HCT116 (cell line): ENCODE results near the gene TTLL9. TPM values are rescaled to one million over a fixed set of nuclear protein-coding genes. Genes with fewer than 3 reads are reported as not detected.

ENCODE experiments used
- ATAC-seq: fragments of 200-7000 bp; cut with Tn5 transposase; 2 replicates; pipeline ENCODE4 v1.9.1; 2020; ENCODE audit warnings: mild to moderate bottlenecking, moderate library complexity
- BruUV-seq: library from RNA; stranded (reverse); fragments of 400-500 nt; replicated peaks from 2 replicates; lab custom pipeline; 2021; lab: Mats Ljungman, UMichigan
- CTCF ChIA-PET: fragments of 300-600 bp; sonication (Branson Sonifier 250); formaldehyde crosslinking; loops from one replicate; lab custom pipeline; 2021; ENCODE audit warnings: antibody characterized with exemption; lab: Charles Lee
- POLR2A ChIA-PET: fragments of 300-600, 350-600 bp; sonication (Branson Sonifier 250); formaldehyde crosslinking; loops from one replicate; lab custom pipeline; 2021; ENCODE audit warnings: antibody characterized with exemption; lab: Charles Lee
- RAD21 ChIA-PET, 2 experiments: fragments of 300-600 bp; sonication (Branson Sonifier 250); formaldehyde crosslinking; loops; one replicate each; lab custom pipeline; 2023; ENCODE audit warnings: low total read pairs in 2 of 2; ENCODE audit not compliant: uncharacterized antibody in 2 of 2, unreplicated experiment in 2 of 2, low non-redundant PET in 1 of 2; lab: Charles Lee
- DNase-seq: peaks from one replicate; pipeline ENCODE4 v3.0.0-alpha.2; 2010; ENCODE audit warnings: low read depth, low spot score
- H2AFZ ChIP-seq: fragments of 200-600 bp; shearing (Covaris generic), sonication (generic); 2 replicates; pipeline ENCODE4 v1.6.1; 2017; ENCODE audit warnings: low read depth, mixed run types, mixed read lengths, antibody characterized with exemption, low read length; ENCODE audit not compliant: poor library complexity, severe bottlenecking
- H3K27ac ChIP-seq: 2 replicates; pipeline ENCODE4 v1.5.1; 2012; ENCODE audit warnings: low read depth, low read length
- H3K27me3 ChIP-seq: fragments of 200-600 bp; sonication (generic); 2 replicates; pipeline ENCODE4 v1.6.1; 2016; ENCODE audit warnings: mixed run types, low read length, mixed read lengths; ENCODE audit not compliant: insufficient read depth
- H3K36me3 ChIP-seq, 2 experiments: fragments of 200-500 bp in 1 of 2; fragments of 200-600 bp in 1 of 2; sonication (Bioruptor generic) in 1 of 2; sonication (generic) in 1 of 2; 2 replicates each; pipeline versions ENCODE4 v1.5.1 to v1.6.1; 2014 to 2016; ENCODE audit warnings: low read length in 2 of 2, inconsistent platforms in 1 of 2, mixed read lengths in 1 of 2, mixed run types in 1 of 2; ENCODE audit not compliant: insufficient read depth in 2 of 2, control insufficient read depth in 1 of 2
- H3K4me1 ChIP-seq, 2 experiments: fragments of 200-600 bp in 1 of 2; sonication (generic) in 1 of 2; 2 replicates each; pipeline versions ENCODE4 v1.5.1 to v1.6.1; 2012 to 2017; ENCODE audit warnings: low read length in 2 of 2, inconsistent platforms in 1 of 2, mild to moderate bottlenecking in 1 of 2, mixed read lengths in 1 of 2, mixed run types in 1 of 2, moderate library complexity in 1 of 2; ENCODE audit not compliant: insufficient read depth in 2 of 2, control insufficient read depth in 1 of 2
- H3K4me2 ChIP-seq: fragments of 200-600 bp; sonication (generic); 2 replicates; pipeline ENCODE4 v1.6.1; 2017; ENCODE audit warnings: mixed run types, low read length, mixed read lengths
- H3K4me3 ChIP-seq, 2 experiments: fragments of 200-600 bp in 1 of 2; sonication (generic) in 1 of 2; replicated peaks in 1 of 2; 2 replicates each; pipeline ENCODE4 v1.5.1; 2011 to 2016; ENCODE audit warnings: low read length in 2 of 2, control low read depth in 1 of 2, low read depth in 1 of 2, mild to moderate bottlenecking in 1 of 2, mixed read lengths in 1 of 2, mixed run types in 1 of 2
- H3K79me2 ChIP-seq: fragments of 200-600 bp; sonication (generic); 2 replicates; pipeline ENCODE4 v1.6.1; 2017; ENCODE audit warnings: mild to moderate bottlenecking, mixed run types, low read length, moderate library complexity, mixed read lengths; ENCODE audit not compliant: insufficient read depth
- H3K9ac ChIP-seq: fragments of 200-600 bp; sonication (generic); 2 replicates; pipeline ENCODE4 v1.6.1; 2016; ENCODE audit warnings: low read length, mixed read lengths
- H3K9me2 ChIP-seq: fragments of 200-600 bp; sonication (generic), shearing (Covaris generic); 2 replicates; pipeline ENCODE4 v1.6.1; 2017; ENCODE audit warnings: mixed run types, mild to moderate bottlenecking, moderate library complexity; ENCODE audit not compliant: insufficient read depth
- H3K9me3 ChIP-seq, 2 experiments: fragments of 200-500 bp in 1 of 2; fragments of 200-600 bp in 1 of 2; sonication (Bioruptor generic) in 1 of 2; sonication (generic) in 1 of 2; 2 replicates each; pipeline ENCODE4 v1.6.1; 2014 to 2017; ENCODE audit warnings: low read length in 2 of 2, mixed read lengths in 2 of 2, inconsistent platforms in 1 of 2, low read depth in 1 of 2, mild to moderate bottlenecking in 1 of 2, mixed run types in 1 of 2, moderate library complexity in 1 of 2; ENCODE audit not compliant: control insufficient read depth in 1 of 2, insufficient read depth in 1 of 2
- H4K20me1 ChIP-seq: fragments of 200-600 bp; sonication (generic), shearing (Covaris generic); 2 replicates; pipeline ENCODE4 v1.6.1; 2017; ENCODE audit warnings: mixed run types, mild to moderate bottlenecking, moderate library complexity; ENCODE audit not compliant: insufficient read depth
- CEBPB ChIP-seq: IDR thresholded peaks from 2 replicates; pipeline ENCODE4 v1.6.1; 2012; ENCODE audit warnings: low read depth
- EGR1 ChIP-seq: IDR thresholded peaks from 2 replicates; pipeline ENCODE4 v1.6.1; 2012; ENCODE audit warnings: low read depth
- ELF1 ChIP-seq: IDR thresholded peaks from 2 replicates; pipeline ENCODE4 v1.6.1; 2012; ENCODE audit warnings: low read depth, borderline replicate concordance
- EZH2 ChIP-seq: fragments of 200-600 bp; sonication (generic); IDR thresholded peaks from 2 replicates; pipeline ENCODE4 v1.6.1; 2017; ENCODE audit warnings: antibody characterized with exemption, mixed run types
- JUND ChIP-seq: IDR thresholded peaks from 2 replicates; pipeline ENCODE4 v1.6.1; 2012
- POLR2AphosphoS5 ChIP-seq: IDR thresholded peaks from 2 replicates; pipeline ENCODE4 v1.6.1; 2011; ENCODE audit warnings: mild to moderate bottlenecking, low read depth, low read length, moderate library complexity
- RAD21 ChIP-seq: IDR thresholded peaks from 2 replicates; pipeline ENCODE4 v1.6.1; 2012; ENCODE audit warnings: low read depth, mild to moderate bottlenecking
- SP1 ChIP-seq: IDR thresholded peaks from 2 replicates; pipeline ENCODE4 v1.6.1; 2012; ENCODE audit warnings: low read depth
- SRF ChIP-seq: IDR thresholded peaks from 2 replicates; pipeline ENCODE4 v1.6.1; 2012; ENCODE audit warnings: low read depth
- TCF7L2 ChIP-seq: IDR thresholded peaks from 2 replicates; pipeline ENCODE4 v1.7.0; 2011; ENCODE audit warnings: borderline replicate concordance, inconsistent platforms; ENCODE audit not compliant: insufficient read depth, insufficient read length; ENCODE audit errors: extremely low read depth
- YY1 ChIP-seq: IDR thresholded peaks from 2 replicates; pipeline ENCODE4 v1.6.1; 2011; ENCODE audit warnings: low read length, low read depth, moderate library complexity, mild to moderate bottlenecking; ENCODE audit not compliant: insufficient replicate concordance; ENCODE audit errors: extremely low read depth
- intact Hi-C: fragments of 100-400 bp; cut with micrococcal nuclease; formaldehyde crosslinking; loops from 2 replicates; pipeline ENCODE4 v1.10.0; 2022
- total RNA-seq: library from RNA; stranded (reverse); gene quantifications from one replicate; pipeline ENCODE4 v1.2.1, GENCODE V29; 2021; ENCODE audit not compliant: unreplicated experiment
- TF ChIP-seq, protein P1 (sequence below): IDR thresholded peaks from 2 replicates; pipeline ENCODE4 v1.6.1; 2012; ENCODE audit warnings: low read depth
- TF ChIP-seq, protein P2 (sequence below): IDR thresholded peaks from 2 replicates; pipeline ENCODE4 v1.6.1; 2012

Gene TTLL9
- total RNA-seq, 1 experiment from 2014 or later: not detected

GRCh38 chr20:31984981-31985471, 114.6 kb downstream of the TTLL9 start:
- no TSS peak for BruUV-seq
- no peak overlapping the region for H3K4me2 ChIP-seq
- no peak overlapping the region for H2AFZ ChIP-seq
- ChIA-PET CTCF (interaction anchor here (1.0 kb wide), 1 partner anchor 132 kb away, joined by 3 read pairs; no protein-coding TSS in a partner anchor), POLR2A (no interaction called here), RAD21 (no interaction called here)
- no peaks in the 10 kb centered on the region for H3K4me1 ChIP-seq
- peaks cover 13% of the 10 kb centered on the region for H3K27me3 ChIP-seq
- DNase-seq: no peak
- TF ChIP-seq EGR1 (no peak), ELF1 (no peak), CEBPB (no peak), YY1 (no peak), POLR2AphosphoS5 (no peak), EZH2 (no peak)
- no peak overlapping the region for H3K27ac ChIP-seq
- no peaks in the 10 kb centered on the region for H3K9me3 ChIP-seq
- no peaks in the 10 kb centered on the region for H3K36me3 ChIP-seq
- no peaks in the 10 kb centered on the region for H3K79me2 ChIP-seq
- intact Hi-C loops: no loop called here
- H3K9me2 ChIP-seq: no peaks in the 10 kb centered on the region
- no peak overlapping the region for H3K4me3 ChIP-seq
- no peaks in the 10 kb centered on the region for H4K20me1 ChIP-seq
- H3K9ac ChIP-seq: no peak overlapping the region
- no peak for ATAC-seq

DNA sequence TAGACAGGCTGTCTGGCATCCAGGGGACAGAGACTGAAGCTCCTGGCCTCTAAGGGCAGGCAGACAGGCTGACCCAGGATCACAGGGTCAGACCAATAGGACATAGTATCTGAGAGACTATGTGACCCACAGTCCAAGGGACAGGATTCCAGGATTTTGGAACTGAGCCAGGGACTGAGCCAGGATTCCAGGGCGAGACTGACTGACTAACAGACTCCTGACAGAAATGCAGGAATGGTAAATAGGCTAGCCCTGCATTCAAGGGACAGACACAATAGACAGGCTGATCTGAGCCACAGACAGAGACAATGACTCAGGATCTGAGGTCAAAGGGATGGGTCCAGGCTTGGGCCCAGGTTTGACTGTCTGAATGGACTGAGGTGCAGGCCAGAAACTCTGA, 117.3 kb downstream of the TTLL9 start:
- ChIA-PET CTCF (interaction anchor here (1.1 kb wide), 1 partner anchor 43 kb away, joined by 3 read pairs; no protein-coding TSS in a partner anchor), POLR2A (no interaction called here), RAD21 (no interaction called here)
- Histone ChIP-seq H4K20me1 (no peaks in the 10 kb centered on the region), H3K4me3 (no peak overlapping the region), H3K36me3 (no peaks in the 10 kb centered on the region), H3K27ac (no peak overlapping the region), H3K9me3 (no peaks in the 10 kb centered on the region), H3K9ac (no peak overlapping the region), H3K9me2 (no peaks in the 10 kb centered on the region), H3K27me3 (peaks cover 17% of the 10 kb centered on the region), H2AFZ (no peak overlapping the region), H3K4me1 (no peaks in the 10 kb centered on the region), H3K79me2 (no peaks in the 10 kb centered on the region), H3K4me2 (no peak overlapping the region)
- peak; percentile 25; the same call in 1 of the 2 replicates for ATAC-seq
- TF ChIP-seq, protein P1, sequence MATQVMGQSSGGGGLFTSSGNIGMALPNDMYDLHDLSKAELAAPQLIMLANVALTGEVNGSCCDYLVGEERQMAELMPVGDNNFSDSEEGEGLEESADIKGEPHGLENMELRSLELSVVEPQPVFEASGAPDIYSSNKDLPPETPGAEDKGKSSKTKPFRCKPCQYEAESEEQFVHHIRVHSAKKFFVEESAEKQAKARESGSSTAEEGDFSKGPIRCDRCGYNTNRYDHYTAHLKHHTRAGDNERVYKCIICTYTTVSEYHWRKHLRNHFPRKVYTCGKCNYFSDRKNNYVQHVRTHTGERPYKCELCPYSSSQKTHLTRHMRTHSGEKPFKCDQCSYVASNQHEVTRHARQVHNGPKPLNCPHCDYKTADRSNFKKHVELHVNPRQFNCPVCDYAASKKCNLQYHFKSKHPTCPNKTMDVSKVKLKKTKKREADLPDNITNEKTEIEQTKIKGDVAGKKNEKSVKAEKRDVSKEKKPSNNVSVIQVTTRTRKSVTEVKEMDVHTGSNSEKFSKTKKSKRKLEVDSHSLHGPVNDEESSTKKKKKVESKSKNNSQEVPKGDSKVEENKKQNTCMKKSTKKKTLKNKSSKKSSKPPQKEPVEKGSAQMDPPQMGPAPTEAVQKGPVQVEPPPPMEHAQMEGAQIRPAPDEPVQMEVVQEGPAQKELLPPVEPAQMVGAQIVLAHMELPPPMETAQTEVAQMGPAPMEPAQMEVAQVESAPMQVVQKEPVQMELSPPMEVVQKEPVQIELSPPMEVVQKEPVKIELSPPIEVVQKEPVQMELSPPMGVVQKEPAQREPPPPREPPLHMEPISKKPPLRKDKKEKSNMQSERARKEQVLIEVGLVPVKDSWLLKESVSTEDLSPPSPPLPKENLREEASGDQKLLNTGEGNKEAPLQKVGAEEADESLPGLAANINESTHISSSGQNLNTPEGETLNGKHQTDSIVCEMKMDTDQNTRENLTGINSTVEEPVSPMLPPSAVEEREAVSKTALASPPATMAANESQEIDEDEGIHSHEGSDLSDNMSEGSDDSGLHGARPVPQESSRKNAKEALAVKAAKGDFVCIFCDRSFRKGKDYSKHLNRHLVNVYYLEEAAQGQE: no peak
- no peak for TF ChIP-seq SP1
- TF ChIP-seq, protein P2, sequence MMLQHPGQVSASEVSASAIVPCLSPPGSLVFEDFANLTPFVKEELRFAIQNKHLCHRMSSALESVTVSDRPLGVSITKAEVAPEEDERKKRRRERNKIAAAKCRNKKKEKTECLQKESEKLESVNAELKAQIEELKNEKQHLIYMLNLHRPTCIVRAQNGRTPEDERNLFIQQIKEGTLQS: no peak
- no peak for TF ChIP-seq TCF7L2
- no peak for TF ChIP-seq ELF1
- no peak for TF ChIP-seq RAD21
- TF ChIP-seq YY1: no peak
- no peak for TF ChIP-seq JUND
- TF ChIP-seq EZH2: no peak
- no peak for TF ChIP-seq CEBPB
- no peak for TF ChIP-seq SRF
- BruUV-seq: no TSS peak
- intact Hi-C loops: no loop called here
- no peak for DNase-seq
